IPS DF 6.9 (cell line): Measurements from ENCODE around the gene IFITM5.
"Not testable (repeated sequence)": the region's sequence is repeated elsewhere in the genome, so short reads cannot be mapped to it uniquely, and the experiment has no call there.

Experiments used
- DNase-seq: peaks from one replicate; pipeline ENCODE4 v3.0.0-alpha.2; 2013; ENCODE audit warnings: low read depth, low spot score
- H3K27ac ChIP-seq: one replicate; pipeline ENCODE4 v1.5.1; 2013; ENCODE audit warnings: low read length, control low read depth
- H3K27me3 ChIP-seq: 2 replicates; pipeline ENCODE4 v1.6.1; 2013; ENCODE audit warnings: mild to moderate bottlenecking, low read length; ENCODE audit not compliant: control insufficient read depth, insufficient read depth
- H3K36me3 ChIP-seq: 2 replicates; pipeline ENCODE4 v1.6.1; 2013; ENCODE audit warnings: low read length; ENCODE audit not compliant: control insufficient read depth, insufficient read depth
- H3K4me1 ChIP-seq: 2 replicates; pipeline ENCODE4 v1.6.1; 2013; ENCODE audit warnings: low read length; ENCODE audit not compliant: control insufficient read depth, insufficient read depth
- H3K4me3 ChIP-seq: 2 replicates; pipeline ENCODE4 v1.5.1; 2013; ENCODE audit warnings: mild to moderate bottlenecking, low read length
- H3K9me3 ChIP-seq: 2 replicates; pipeline ENCODE4 v1.6.1; 2013; ENCODE audit warnings: low read length, inconsistent platforms; ENCODE audit not compliant: control insufficient read depth, insufficient read depth
- WGBS: extraction: QIAGEN DNeasy Blood & Tissue Kit; methylation state at CpG from one replicate; pipeline ENCODE4 v1.1.7; 2013; ENCODE audit warnings: mixed read lengths, missing lambda C conversion rate; ENCODE audit not compliant: insufficient read length, insufficient coverage; 5-methylcytosine and 5-hydroxymethylcytosine counted together

IFITM5 gene

DNA sequence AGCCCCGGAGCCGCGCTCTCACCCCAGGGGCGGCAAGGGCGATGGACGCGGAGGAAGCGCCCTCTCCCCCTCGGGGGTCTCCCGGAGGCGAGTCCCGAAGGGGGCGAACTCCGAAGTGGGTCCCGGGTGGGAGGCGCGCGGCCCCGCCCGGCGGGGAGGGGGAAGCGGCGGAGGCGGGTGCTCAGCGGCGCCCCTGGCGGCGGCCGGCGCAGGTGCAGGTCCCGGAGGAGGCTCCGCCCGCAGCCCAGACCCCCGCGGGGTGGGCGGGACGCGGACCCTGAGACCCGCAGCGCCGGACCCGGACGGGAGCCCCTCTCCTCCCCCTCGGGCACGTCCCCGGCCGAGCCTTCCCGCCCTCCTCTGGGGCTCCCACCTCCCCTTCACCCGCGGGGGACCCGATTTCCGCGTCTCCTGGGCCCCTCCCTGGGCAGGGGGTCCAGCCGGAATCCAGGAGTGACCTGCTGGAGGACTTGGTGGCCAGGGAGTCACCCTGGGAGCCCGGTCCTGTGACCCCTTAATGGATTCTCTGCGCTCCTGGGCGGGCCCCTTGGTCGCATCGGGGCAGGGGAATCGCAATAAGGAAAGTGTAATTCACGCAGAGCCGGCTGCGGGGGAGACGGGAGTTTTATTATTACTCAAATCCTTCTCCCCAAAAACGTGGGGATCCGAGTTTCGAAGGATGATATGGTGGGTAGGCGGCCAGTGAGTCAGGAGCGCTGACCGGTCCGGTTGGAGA lies 11.9 kb upstream of the IFITM5 start:
- H3K27ac ChIP-seq, H3K27me3 ChIP-seq, H3K36me3 ChIP-seq, DNase-seq, H3K4me3 ChIP-seq, H3K9me3 ChIP-seq: not testable (repeated sequence)
- H3K4me1 ChIP-seq = peaks cover 27% of the 10 kb centered on the region
- no CpG with 5 or more reads among the region's 71 CpGs for WGBS

DNA sequence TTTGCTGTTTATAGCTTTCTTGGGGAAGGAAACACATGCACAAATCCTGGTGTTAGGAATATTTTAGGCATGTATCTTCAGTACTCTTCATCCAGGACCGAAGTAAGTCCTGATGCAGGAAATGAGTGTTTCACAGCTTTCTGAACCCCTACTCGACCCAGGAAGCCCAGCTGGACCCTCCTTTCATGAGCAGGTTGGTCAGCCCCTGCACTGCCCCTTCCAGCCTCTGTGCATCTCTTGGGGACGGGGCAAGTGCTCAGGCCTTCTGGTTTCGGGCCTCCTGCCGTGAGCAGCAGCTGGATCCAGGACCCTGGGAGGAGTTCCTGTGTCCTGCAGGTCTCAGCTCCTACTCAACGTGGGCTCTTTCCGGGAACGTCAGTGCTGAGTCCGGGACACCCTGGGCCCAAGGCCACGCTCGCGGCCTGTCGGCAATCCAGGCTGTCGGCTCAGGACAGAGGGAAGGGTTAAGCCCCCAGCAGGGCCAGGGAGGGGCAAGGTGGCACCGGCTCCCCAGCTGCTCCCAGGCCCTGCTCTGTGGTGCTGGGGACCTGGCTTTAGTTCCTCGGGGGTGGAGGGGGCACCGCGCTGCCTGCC lies 10.8 kb upstream of the IFITM5 start:
- H3K27ac ChIP-seq, H3K9me3 ChIP-seq, H3K4me3 ChIP-seq, H3K27me3 ChIP-seq, DNase-seq, H3K36me3 ChIP-seq: not testable (repeated sequence)
- no CpG with 5 or more reads among the region's 18 CpGs for WGBS
- peaks cover 24% of the 10 kb centered on the region for H3K4me1 ChIP-seq

DNA sequence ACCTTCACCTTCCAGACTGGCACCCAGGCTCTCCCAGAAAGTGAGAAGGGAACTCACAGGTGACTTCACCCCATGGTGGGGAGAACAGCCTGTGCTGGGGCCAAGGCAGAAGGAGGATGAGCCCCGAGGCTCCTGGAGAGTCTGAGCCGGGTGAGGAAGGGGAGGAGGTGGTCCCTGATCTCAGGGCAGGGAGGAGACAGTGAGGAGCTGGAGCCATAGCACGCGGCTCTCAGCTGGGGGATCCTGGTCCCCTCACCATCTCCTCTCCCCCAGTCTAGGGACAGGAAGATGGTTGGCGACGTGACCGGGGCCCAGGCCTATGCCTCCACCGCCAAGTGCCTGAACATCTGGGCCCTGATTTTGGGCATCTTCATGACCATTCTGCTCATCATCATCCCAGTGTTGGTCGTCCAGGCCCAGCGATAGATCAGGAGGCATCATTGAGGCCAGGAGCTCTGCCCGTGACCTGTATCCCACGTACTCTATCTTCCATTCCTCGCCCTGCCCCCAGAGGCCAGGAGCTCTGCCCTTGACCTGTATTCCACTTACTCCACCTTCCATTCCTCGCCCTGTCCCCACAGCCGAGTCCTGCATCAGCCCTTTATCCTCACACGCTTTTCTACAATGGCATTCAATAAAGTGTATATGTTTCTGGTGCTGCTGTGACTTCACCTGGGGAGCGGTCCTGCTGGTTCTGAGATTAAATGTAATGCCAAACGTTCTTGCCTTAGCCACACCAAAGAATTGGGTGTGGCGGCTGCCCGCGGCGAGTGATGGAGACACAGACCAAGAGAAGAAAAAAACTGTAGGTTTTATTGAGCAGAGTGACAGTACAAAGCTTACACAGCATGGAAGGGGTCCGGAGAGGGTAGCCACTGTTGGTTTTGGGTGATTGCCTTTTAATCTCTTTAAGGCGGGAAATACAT lies 9.7 kb upstream of the IFITM5 start:
- WGBS = no CpG with 5 or more reads among the region's 24 CpGs
- H3K4me1 ChIP-seq = peaks cover 25% of the 10 kb centered on the region
- not testable (repeated sequence) for H3K4me3 ChIP-seq, H3K27me3 ChIP-seq, DNase-seq, H3K36me3 ChIP-seq, H3K9me3 ChIP-seq, H3K27ac ChIP-seq

DNA sequence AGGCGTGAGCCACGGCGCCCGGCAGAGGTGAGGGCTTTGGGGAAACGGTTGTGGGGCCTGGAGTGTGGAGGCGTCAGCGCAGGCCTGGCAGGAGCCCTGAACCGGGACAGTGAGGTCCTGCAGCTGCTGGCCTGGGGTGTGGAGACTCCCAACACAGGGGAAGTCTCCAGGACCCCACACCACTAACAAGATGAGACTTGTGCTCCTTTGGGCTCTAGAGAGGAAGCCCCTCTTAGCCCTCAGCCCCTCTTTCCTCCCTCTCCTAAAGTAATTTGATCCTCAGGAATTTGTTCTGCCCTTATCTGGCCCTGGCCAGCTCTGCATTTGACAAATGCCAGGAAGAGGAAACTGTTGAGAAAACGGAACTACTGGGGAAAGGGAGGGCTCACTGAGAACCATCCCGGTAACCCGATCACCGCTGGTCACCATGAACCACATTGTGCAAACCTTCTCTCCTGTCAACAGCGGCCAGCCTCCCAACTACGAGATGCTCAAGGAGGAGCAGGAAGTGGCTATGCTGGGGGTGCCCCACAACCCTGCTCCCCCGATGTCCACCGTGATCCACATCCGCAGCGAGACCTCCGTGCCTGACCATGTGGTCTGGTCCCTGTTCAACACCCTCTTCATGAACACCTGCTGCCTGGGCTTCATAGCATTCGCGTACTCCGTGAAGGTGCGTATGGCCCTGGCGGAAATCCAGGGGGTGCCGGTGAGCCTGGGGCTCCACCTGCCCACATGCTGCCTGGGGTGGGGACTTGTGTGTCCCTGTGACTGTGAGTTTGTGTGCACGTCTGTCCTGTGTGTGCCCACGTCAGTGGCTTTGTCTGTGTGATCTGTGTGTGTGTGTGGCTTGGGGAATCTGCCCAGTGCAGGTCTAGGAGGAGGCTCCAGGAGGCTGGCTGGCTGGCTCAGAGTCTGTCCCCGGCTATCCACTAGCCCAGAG lies 8.7 kb upstream of the IFITM5 start, which contains the start of gene IFITM2:
Gene IFITM2 (plus strand): TSS at position 51 of the 943 bp plus-strand sequence. CDS start 377 bp downstream, at position 428.
- H3K9me3 ChIP-seq, H3K27ac ChIP-seq, H3K36me3 ChIP-seq, H3K27me3 ChIP-seq, DNase-seq, H3K4me3 ChIP-seq: not testable (repeated sequence)
- H3K4me1 ChIP-seq = peaks cover 25% of the 10 kb centered on the region
- WGBS = no CpG with 5 or more reads among the region's 28 CpGs

DNA sequence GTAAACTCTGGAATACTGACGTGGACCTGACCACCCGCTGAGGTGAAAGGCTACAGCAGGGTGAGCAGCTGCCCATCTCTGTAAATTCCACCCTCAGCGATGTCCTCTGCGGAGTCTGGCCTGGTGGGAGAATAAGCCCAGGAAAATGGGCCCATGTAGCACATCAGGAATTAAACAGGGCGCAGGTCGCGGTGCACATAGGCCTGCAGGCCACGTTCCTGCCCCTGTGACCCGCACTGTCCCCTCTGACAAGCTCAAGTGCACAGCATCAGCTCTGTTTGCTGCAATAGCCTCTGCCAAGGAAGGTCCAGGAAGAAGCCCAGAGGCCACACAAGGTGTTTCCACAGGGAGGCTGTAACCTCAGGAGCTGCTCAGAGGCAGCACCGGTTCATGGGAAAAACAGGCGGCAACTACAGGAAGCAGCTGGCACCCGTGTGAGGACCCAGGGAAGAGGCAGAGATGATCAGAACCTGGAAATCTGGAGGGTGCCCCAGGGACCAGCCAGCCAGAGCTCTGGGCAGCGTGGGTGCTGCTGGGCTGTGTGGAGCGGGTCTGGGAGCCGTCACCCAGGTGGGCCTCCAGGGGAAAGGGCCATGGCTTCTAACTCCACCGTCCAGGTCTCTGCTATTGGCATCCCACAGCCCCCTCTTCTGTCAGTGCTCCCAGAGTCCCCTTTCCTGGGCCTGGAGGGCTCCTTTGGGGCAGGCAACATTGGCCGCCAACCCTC lies 7.5 kb upstream of the IFITM5 start:
- WGBS = no CpG with 5 or more reads among the region's 17 CpGs
- no peak overlapping the region for H3K4me3 ChIP-seq
- no peaks in the 10 kb centered on the region for H3K9me3 ChIP-seq
- H3K36me3 ChIP-seq = no peaks in the 10 kb centered on the region
- no peak overlapping the region for H3K27ac ChIP-seq
- DNase-seq = no peak
- peaks cover 20% of the 10 kb centered on the region for H3K4me1 ChIP-seq
- H3K27me3 ChIP-seq = no peaks in the 10 kb centered on the region

DNA sequence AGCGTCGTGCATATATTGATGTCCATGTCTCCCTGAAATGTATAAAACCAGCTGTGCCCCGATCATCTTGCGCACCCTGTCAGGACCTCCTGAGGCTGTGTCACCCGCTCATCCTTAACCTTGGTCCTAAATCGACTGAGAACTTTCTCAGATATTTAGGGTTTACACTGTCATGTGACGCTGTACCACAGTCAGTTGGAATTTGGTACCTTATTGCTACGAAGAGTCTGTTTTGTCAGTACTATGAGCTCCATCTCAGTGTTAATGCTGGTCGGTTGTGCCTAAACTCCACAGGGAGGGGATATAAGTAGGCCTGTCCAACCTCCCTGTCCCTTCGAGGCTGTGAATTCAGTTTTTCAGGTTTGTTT lies 6.5 kb upstream of the IFITM5 start:
- H3K27ac ChIP-seq = no peak overlapping the region
- H3K9me3 ChIP-seq = no peaks in the 10 kb centered on the region
- H3K4me1 ChIP-seq = peaks cover 23% of the 10 kb centered on the region
- WGBS = no CpG with 5 or more reads among the region's 10 CpGs
- no peaks in the 10 kb centered on the region for H3K27me3 ChIP-seq
- no peak for DNase-seq
- no peaks in the 10 kb centered on the region for H3K36me3 ChIP-seq
- no peak overlapping the region for H3K4me3 ChIP-seq

DNA sequence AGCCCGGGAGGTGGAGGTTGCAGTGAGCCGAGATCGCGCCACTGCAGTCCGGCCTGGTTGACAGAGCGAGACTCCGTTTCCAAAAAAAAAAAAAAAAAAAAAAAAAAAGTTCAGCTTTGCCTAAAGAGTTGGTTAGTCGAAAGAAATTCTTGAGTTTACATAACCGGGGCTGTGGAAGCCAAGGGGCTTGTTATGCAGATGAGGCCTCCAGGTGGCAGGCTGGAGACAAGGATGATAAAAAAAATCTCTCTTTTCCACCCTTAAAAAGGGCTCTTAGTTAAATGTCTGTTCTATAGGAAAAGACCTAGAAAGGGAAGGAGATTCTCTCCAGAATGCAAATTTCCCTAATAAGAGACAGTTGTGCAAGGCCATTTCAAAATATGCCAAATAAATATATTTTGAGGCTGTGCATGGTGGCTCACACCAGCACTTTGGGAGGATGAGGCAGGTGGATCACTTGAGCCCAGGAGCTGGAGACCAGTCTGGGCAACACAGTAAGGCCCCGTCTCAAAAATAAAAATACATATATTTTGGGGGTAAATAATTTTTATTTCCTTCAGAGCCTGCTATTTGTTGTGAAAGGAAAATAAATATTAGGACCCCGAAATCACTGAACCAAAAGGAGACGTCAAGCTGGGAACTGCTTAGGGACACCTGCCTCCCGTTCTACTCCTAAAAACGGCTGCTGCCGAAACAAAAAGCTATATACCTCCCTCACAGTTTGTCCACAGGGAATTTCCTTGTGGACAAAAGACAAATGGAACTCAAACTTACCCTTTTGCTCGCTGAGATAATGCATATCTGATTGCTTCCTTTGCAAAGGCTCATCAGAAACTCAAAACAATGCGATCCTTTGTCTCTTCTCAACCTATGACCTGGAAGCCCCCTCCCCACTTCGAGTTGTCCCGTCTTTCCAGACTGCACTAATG lies 5.9 kb upstream of the IFITM5 start:
- Histone ChIP-seq H3K4me3 (no peak overlapping the region), H3K27ac (no peak overlapping the region), H3K9me3 (no peaks in the 10 kb centered on the region), H3K27me3 (no peaks in the 10 kb centered on the region), H3K36me3 (no peaks in the 10 kb centered on the region), H3K4me1 (peaks cover 27% of the 10 kb centered on the region)
- DNase-seq = no peak
- no CpG with 5 or more reads among the region's 19 CpGs for WGBS

DNA sequence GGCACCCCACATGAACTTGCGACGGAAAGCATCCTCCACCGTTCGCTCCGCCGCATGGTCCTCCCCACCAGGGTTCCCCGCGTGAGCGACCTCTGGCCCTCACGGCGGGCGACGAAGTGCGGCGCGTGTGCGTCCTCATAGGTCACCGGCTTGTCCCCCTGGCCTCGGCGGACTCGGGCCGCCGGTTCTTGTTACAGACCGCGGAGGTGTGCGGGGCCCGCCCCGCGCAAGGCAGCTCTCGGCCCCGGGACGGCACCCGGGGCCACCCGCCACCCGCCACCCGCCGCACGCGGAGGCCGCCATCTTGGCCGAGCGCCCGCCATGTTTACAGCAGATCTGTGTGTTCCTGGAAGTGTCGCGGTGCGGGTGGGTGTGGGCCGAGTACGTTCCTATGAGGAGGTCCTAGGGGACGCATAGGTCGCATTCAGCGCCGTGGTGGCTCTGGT lies 4.8 kb upstream of the IFITM5 start:
- peaks cover 35% of the 10 kb centered on the region for H3K4me1 ChIP-seq

DNA sequence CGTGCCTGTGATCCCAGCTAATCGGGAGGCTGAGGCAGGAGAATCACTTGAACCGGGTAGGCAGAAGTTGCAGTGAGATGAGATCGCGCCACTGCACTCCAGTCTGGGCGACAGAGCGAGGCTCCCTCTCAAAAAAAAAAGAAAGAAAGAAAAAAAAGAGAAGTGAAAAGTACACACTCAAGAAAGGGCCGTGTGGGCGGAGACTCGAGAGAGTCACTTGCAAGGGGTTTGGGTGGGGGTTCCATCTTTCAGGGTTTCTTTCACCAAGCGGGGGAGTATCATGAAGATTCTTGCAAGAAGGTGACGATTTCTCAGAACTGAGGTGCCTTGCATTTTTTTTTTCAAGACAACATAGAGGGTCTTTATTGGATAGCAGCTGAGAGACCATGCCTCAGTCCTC lies 4.0 kb upstream of the IFITM5 start:
- H3K27me3 ChIP-seq = no peaks in the 10 kb centered on the region
- H3K9me3 ChIP-seq = no peaks in the 10 kb centered on the region
- H3K27ac ChIP-seq = no peak overlapping the region
- H3K36me3 ChIP-seq = no peaks in the 10 kb centered on the region
- no peak overlapping the region for H3K4me3 ChIP-seq
- H3K4me1 ChIP-seq = peaks cover 34% of the 10 kb centered on the region
- no CpG with 5 or more reads among the region's 12 CpGs for WGBS
- no peak for DNase-seq

More for the DNA sequence above, 4.8 kb upstream of the IFITM5 start:
- H3K9me3 ChIP-seq = no peaks in the 10 kb centered on the region
- no peak for DNase-seq
- no peaks in the 10 kb centered on the region for H3K27me3 ChIP-seq
- H3K36me3 ChIP-seq = no peaks in the 10 kb centered on the region
- H3K27ac ChIP-seq = no peak overlapping the region
- no peak overlapping the region for H3K4me3 ChIP-seq
- no CpG with 5 or more reads among the region's 52 CpGs for WGBS
